GM12875 (cell line): ENCODE measurements around the gene C10orf95.
A peak's percentile ranks its signal among the peaks of the same experiment; 100 is the strongest.

Experiments used
- H3K4me3 ChIP-seq: one replicate; pipeline ENCODE4 v1.5.1; 2011; ENCODE audit warnings: low read depth, low read length, control low read depth
- TF ChIP-seq, protein P1 (sequence below): IDR thresholded peaks from 2 replicates; pipeline ENCODE4 v1.5.1; 2011; ENCODE audit warnings: low read depth, mild to moderate bottlenecking, control low read depth, inconsistent platforms, low read length, moderate library complexity, borderline replicate concordance; ENCODE audit not compliant: insufficient read depth

Gene C10orf95

DNA sequence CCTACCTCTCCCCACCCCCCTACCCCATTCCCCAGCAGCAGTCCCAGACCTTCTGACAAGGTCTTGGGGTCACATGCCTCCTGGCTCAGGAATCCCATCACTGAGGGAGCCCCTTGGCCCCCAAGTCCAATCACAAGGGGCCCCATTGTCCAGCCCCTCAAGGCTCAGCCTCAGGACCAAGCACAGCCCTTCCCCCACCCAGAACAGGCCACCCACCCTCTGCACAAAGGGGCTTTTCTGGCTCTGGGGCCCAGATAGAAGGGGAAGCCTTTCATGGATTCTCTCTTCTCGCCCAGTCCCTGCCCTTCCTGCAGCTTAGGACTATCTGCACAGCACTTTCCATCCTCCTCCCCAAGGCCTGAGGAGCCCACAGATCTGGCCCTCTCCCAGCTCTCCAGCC lies 25.9 kb downstream of the C10orf95 start:
- no peak overlapping the region for H3K4me3 ChIP-seq
- TF ChIP-seq, protein P1, sequence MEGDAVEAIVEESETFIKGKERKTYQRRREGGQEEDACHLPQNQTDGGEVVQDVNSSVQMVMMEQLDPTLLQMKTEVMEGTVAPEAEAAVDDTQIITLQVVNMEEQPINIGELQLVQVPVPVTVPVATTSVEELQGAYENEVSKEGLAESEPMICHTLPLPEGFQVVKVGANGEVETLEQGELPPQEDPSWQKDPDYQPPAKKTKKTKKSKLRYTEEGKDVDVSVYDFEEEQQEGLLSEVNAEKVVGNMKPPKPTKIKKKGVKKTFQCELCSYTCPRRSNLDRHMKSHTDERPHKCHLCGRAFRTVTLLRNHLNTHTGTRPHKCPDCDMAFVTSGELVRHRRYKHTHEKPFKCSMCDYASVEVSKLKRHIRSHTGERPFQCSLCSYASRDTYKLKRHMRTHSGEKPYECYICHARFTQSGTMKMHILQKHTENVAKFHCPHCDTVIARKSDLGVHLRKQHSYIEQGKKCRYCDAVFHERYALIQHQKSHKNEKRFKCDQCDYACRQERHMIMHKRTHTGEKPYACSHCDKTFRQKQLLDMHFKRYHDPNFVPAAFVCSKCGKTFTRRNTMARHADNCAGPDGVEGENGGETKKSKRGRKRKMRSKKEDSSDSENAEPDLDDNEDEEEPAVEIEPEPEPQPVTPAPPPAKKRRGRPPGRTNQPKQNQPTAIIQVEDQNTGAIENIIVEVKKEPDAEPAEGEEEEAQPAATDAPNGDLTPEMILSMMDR: no peak

DNA sequence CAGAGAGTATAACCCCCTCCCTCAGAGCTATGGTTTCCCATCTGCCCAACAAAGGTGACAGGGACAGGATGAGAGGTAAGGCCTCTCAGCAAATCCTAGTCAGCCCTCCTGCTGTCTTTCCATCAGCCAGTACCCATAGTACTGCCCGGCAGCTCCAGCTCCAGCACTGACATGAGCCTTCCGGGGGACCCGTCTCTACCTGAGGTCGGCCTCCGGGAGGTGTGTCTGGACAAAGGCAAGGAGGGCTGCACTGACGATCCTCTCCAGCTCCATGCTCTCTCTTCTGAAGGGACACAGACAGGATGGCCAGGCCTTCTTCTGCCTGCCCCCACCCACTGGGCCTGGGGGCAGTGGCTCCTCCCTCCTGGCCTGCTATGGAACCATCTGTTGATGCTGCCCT lies 26.4 kb downstream of the C10orf95 start:
- H3K4me3 ChIP-seq: no peak overlapping the region
- TF ChIP-seq, protein P1: no peak

DNA sequence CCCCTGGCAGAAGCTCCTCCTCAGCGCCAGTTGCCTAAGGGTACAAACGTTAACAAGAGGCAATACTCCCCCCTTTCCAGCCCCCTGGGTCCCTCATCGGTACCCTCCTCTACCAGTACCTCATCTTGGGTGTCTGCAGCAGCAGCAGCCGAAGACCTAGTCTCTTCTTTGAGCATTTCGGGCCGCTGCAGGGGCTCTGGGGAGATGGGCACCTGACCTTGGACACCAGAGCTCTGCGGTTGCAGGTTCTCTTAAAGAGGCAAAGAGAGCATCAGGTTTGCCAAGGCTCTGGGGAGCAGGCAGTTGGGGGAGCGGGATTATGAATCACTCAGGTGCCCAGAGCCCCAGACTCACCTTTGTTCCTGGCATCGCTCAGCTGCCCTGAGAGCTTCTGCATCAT lies 27.2 kb downstream of the C10orf95 start:
- TF ChIP-seq, protein P1: no peak

DNA sequence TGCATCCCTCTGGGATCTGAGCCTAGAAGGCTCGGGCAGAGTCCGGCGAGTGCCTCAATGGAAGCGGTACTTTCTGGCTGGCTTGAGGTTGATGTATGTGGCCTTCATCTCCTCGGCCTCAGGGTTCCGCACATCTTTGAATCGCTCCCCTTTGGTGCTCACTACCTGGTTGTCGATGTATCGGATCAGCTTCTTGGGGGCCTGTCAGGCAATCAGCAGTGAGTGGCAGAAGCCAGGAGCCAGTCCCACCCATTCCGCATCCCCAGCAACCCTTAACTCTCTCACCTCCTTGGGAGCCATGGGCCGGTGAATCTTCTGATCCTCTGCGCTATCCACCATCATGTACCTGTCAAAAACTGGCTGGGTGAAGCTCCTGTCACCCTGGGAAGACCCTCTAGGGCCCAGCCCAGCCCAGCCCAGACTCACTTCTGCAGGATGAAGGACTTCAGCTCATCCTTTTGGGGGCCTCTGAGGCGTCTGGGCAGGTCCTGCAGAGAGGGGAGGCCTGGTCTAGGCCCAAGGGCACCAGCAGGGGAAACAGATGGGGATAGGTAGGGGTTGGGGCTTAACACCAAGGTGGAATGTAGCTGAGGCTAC lies 27.9 kb downstream of the C10orf95 start:
- H3K4me3 ChIP-seq: no peak overlapping the region
- TF ChIP-seq, protein P1: no peak

More for the DNA sequence above, 27.2 kb downstream of the C10orf95 start:
- H3K4me3 ChIP-seq: no peak overlapping the region

DNA sequence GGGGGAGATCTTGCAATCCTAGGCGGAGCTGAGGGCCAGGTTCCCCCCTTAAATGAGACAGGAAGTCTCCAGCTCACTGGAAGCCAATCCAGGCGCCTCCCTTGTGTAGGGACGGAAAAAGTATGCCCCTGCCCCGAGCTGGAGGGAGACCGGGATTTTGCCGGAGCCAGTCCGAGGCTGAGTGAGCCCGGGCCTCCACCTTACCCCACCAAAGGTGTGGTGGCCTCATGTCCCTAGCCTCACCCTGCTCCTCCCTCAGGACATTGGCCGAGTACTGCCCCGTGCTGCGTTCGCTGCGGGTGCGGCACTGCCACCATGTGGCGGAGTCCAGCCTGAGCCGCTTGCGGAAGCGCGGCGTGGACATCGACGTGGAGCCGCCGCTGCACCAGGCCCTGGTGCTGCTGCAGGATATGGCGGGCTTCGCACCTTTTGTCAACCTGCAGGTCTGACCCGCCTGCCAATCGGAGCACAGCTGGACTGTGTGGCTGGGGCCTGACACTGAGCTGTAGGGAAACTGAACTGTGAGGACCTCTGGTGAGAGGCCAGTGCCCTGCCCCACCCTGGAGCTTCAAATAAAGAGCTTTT lies 28.7 kb downstream of the C10orf95 start:
- TF ChIP-seq, protein P1: peak; percentile 85
- peak overlapping the region; percentile 98 for H3K4me3 ChIP-seq

DNA sequence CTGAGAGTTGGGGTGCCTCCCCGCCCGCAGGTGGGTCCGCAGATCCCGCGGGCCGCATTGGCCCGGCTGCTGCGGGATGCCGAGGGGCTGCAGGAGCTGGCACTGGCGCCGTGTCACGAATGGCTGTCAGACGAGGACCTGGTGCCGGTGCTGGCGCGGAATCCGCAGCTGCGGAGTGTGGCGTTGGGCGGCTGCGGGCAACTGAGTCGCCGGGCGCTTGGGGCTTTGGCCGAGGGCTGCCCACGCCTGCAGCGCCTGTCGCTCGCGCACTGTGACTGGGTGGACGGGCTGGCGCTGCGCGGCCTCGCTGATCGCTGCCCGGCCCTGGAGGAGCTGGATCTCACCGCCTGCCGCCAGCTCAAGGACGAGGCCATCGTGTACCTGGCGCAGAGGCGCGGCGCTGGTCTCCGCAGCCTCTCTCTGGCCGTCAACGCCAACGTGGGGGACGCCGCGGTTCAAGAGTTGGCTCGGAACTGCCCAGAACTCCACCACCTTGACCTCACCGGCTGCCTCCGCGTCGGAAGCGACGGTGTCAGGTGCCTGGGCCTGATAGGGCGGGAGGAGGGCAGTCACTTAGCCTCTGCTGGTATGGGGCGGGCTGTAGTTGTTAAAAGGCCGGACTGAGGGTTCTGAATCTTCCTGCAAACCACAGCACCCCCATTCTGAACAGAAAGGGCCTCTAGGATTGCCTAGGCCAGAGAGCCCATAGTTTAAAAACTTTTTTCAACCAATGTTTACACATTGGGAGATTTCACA lies 29.4 kb downstream of the C10orf95 start:
- TF ChIP-seq, protein P1: no peak
- H3K4me3 ChIP-seq: peak overlapping the region; percentile 98

DNA sequence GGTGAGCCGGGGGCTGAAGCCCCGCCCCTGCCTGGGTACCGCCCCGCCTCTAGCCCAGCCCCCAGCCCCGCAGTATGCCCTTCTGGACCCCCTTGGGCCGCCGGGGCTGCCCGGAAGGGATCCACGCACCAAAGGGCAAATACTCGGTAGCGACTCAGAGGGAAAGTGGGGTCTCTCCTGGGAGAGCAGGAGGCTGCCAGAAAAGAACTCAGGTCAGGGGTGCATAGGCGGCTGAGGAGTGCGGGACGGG lies 29.9 kb downstream of the C10orf95 start:
- TF ChIP-seq, protein P1: no peak

More for the DNA sequence above, 29.9 kb downstream of the C10orf95 start:
- H3K4me3 ChIP-seq: peak overlapping the region; percentile 98
